ENCODE results near the gene LSM2.

GRCh38 chr6:31785475-31785874, 21.3 kb downstream of the LSM2 start:
- TF ChIP-seq CTCF (IDR thresholded peaks at IDR 0.05; ENCODE audit: borderline replicate concordance, extremely low read depth, low read length, poor library complexity, severe bottlenecking) (no peak), EZH2 (IDR thresholded peaks at IDR 0.05; ENCODE audit: borderline replicate concordance, low read depth, low read length, severe bottlenecking) (no peak)

Data from DND-41 (cell line).